Lung (tissue), 12 donors: ENCODE measurements around the gene ENKUR. TPM values are rescaled to one million over a fixed set of nuclear protein-coding genes. Genes with fewer than 3 reads are reported as not detected.

Experiments
- ATAC-seq: fragments of 200-7000 bp; cut with Tn5 transposase; one replicate; pipeline ENCODE4 v1.9.1; 2020; ENCODE audit warnings: moderate number of reproducible peaks; ENCODE audit not compliant: insufficient read depth, low FRiP score
- DNase-seq, 3 donors: peaks; one replicate each; pipeline ENCODE4 v3.0.0-alpha.2; 2013 to 2017
- H3K27ac ChIP-seq, 2 donors: one replicate each; pipeline ENCODE4 v1.5.1; 2013; ENCODE audit warnings: mild to moderate bottlenecking in 2 of 2, moderate library complexity in 2 of 2, control low read depth in 1 of 2, inconsistent platforms in 1 of 2, low read depth in 1 of 2, low read length in 1 of 2
- H3K27me3 ChIP-seq, 3 donors: one replicate each; pipeline ENCODE4 v1.5.1; 2013; ENCODE audit warnings: low read length in 2 of 3; ENCODE audit not compliant: control insufficient read depth in 3 of 3, insufficient read depth in 3 of 3
- H3K36me3 ChIP-seq, 4 donors: one replicate each; pipeline ENCODE4 v1.5.1; 2013; ENCODE audit warnings: low read length in 4 of 4, mild to moderate bottlenecking in 1 of 4, moderate library complexity in 1 of 4; ENCODE audit not compliant: control insufficient read depth in 4 of 4, insufficient read depth in 4 of 4
- H3K4me1 ChIP-seq, 5 donors: one replicate each; pipeline ENCODE4 v1.5.1; 2013; ENCODE audit warnings: low read length in 5 of 5, mild to moderate bottlenecking in 2 of 5, moderate library complexity in 1 of 5; ENCODE audit not compliant: control insufficient read depth in 5 of 5, insufficient read depth in 5 of 5
- H3K4me3 ChIP-seq: one replicate; pipeline ENCODE4 v1.5.1; 2013; ENCODE audit warnings: mild to moderate bottlenecking, control low read depth, moderate library complexity
- H3K9ac ChIP-seq, 2 donors: one replicate each; pipeline ENCODE4 v1.5.1; 2013; ENCODE audit warnings: low read length in 2 of 2, control low read depth in 1 of 2; ENCODE audit not compliant: insufficient read depth in 1 of 2
- H3K9me3 ChIP-seq, 4 donors: one replicate each; pipeline ENCODE4 v1.5.1; 2013; ENCODE audit warnings: low read length in 3 of 4, mild to moderate bottlenecking in 1 of 4, moderate library complexity in 1 of 4; ENCODE audit not compliant: control insufficient read depth in 4 of 4, insufficient read depth in 3 of 4
- WGBS, 2 donors: extraction: QIAGEN DNeasy Blood & Tissue Kit; methylation state at CpG; one replicate each; pipeline ENCODE4 v1.1.7; 2013; 5-methylcytosine and 5-hydroxymethylcytosine counted together
- polyA plus RNA-seq, 2 donors: library from polyadenylated mRNA; stranded (reverse); fragments of 200-250 nt; gene quantifications; one replicate each; pipeline ENCODE4 v1.2.1, GENCODE V29; 2013
- total RNA-seq, 2 donors: library from RNA; depleted of rRNA in 1 of 2; stranded (reverse); fragments of >200 nt in 1 of 2; gene quantifications; one replicate each; pipeline ENCODE4 v1.2.1, GENCODE V29; 2014 to 2021
- TF ChIP-seq, protein P1 (sequence below): IDR thresholded peaks from 2 replicates; pipeline ENCODE4 v1.5.1; 2012; ENCODE audit warnings: mild to moderate bottlenecking; ENCODE audit errors: control extremely low read depth, extremely low read depth
- donor health status: control.
- donor health status: control.
- donor health status: Bipolar disorder and iron deficiency.
- donor health status: healthy.
- donor health status: DM: yes; HTN: yes; CAD: no.

The ENKUR gene
- total and polyA plus RNA-seq, 4 donors, result 9.9 to 17.8 (median 12.8) TPM

DNA sequence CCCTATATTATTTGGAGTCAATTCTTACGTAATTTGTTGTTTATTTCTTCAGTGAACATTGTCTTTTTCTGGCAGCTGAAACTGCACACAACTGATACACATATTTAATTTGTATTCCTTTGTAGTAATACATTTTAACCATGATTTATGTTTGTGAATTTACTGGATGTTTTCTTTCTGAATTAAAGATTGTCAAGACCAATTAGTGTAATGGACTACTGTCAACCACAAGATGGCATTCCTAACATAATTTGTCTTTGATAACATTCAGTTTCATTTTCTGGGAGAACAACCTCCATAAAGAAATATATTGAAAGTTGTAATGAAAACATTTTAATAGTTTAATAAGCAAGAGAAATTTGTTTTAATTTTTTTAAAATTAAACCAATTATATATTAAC is 10.5 kb upstream of the ENKUR start:
- DNase-seq, result peak in 2 of 3 donors; percentile 11 to 12
- no peaks in the 10 kb centered on the region for H3K9me3 ChIP-seq
- TF ChIP-seq, protein P1, sequence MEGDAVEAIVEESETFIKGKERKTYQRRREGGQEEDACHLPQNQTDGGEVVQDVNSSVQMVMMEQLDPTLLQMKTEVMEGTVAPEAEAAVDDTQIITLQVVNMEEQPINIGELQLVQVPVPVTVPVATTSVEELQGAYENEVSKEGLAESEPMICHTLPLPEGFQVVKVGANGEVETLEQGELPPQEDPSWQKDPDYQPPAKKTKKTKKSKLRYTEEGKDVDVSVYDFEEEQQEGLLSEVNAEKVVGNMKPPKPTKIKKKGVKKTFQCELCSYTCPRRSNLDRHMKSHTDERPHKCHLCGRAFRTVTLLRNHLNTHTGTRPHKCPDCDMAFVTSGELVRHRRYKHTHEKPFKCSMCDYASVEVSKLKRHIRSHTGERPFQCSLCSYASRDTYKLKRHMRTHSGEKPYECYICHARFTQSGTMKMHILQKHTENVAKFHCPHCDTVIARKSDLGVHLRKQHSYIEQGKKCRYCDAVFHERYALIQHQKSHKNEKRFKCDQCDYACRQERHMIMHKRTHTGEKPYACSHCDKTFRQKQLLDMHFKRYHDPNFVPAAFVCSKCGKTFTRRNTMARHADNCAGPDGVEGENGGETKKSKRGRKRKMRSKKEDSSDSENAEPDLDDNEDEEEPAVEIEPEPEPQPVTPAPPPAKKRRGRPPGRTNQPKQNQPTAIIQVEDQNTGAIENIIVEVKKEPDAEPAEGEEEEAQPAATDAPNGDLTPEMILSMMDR, result no peak
- H3K4me3 ChIP-seq, result no peak overlapping the region
- 61 to 70% methylated on average over 1 of the region's 1 CpG for WGBS, 2 donors
- no peak overlapping the region for H3K9ac ChIP-seq
- no peaks in the 10 kb centered on the region for H3K27me3 ChIP-seq
- ATAC-seq, result no peak
- no peaks in the 10 kb centered on the region for H3K36me3 ChIP-seq
- H3K4me1 ChIP-seq, result peaks cover 0 to 4% (median 0%) of the 10 kb centered on the region in 5 donors
- H3K27ac ChIP-seq, result no peak overlapping the region

DNA sequence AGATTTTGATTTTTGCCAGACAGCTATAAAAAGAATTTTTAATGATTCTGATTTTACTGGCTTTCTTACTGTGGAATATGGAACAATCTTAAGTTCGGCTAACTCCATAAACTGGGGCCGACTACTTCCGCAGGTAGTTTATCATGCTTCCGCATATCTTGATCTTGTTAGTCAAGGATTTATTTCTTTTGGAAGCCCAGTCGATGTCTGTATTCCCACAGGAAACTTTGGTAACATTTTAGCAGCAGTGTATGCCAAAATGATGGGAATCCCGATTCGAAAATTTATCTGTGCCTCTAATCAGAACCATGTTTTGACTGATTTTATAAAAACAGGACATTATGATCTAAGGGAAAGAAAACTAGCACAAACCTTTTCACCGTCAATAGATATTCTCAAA is 8.6 kb upstream of the ENKUR start:
- WGBS, 2 donors, result 80 to 94% methylated on average over 8 of the region's 8 CpGs

DNA sequence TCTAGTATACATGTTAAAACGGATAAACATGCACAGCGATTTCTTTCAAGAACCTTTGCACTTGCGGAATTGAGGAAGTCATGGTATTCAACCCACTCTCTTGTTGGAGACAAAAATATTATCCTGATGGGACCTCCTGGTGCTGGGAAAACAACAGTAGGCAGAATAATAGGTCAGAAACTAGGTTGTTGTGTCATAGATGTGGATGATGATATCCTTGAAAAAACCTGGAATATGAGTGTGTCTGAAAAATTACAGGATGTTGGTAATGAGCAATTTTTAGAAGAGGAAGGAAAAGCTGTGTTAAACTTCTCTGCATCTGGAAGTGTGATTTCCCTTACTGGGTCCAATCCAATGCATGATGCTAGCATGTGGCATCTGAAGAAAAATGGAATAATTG is 7.3 kb upstream of the ENKUR start:
- ATAC-seq, result no peak
- no peaks in the 10 kb centered on the region for H3K27me3 ChIP-seq
- no peaks in the 10 kb centered on the region for H3K9me3 ChIP-seq
- H3K36me3 ChIP-seq, result no peaks in the 10 kb centered on the region
- H3K9ac ChIP-seq, result no peak overlapping the region
- H3K27ac ChIP-seq, result no peak overlapping the region
- TF ChIP-seq, protein P1, result no peak
- 24 to 59% methylated on average over 3 of the region's 3 CpGs for WGBS, 2 donors
- DNase-seq, result peak in 2 of 3 donors; percentile 19 to 29
- H3K4me3 ChIP-seq, result no peak overlapping the region
- peaks cover 0 to 4% (median 0%) of the 10 kb centered on the region in 5 donors for H3K4me1 ChIP-seq

More for the DNA sequence above, 8.6 kb upstream of the ENKUR start:
- ATAC-seq, result no peak
- TF ChIP-seq, protein P1, result no peak
- no peak for DNase-seq
- H3K9me3 ChIP-seq, result no peaks in the 10 kb centered on the region
- H3K9ac ChIP-seq, result no peak overlapping the region
- no peaks in the 10 kb centered on the region for H3K27me3 ChIP-seq
- no peaks in the 10 kb centered on the region for H3K36me3 ChIP-seq
- H3K4me1 ChIP-seq, result peaks cover 0 to 4% (median 0%) of the 10 kb centered on the region in 5 donors
- no peak overlapping the region for H3K27ac ChIP-seq
- no peak overlapping the region for H3K4me3 ChIP-seq

DNA sequence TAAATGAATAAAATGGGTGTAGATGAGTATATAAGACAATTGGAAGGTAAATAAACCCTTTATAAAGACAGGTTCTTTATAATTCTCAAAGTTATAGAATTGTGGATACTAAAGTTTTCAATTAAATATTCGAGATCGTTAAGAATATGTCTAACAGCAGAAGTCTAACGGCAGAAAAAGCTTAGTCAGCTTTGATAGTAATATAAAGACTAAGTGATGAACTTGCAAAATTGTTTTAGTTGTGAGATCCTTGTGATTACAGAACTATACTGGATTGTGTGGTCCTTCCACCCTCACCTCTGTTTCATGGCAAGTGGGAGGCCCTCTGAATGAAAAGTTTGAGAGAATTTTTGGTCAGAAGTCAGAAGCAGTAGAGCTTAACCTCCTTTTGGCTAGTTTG is 2.7 kb upstream of the ENKUR start:
- Histone ChIP-seq H3K27ac (no peak overlapping the region), H3K36me3 (no peaks in the 10 kb centered on the region), H3K4me1 (peaks cover 0 to 12% (median under 1%) of the 10 kb centered on the region in 5 donors), H3K9ac (no peak overlapping the region), H3K9me3 (no peaks in the 10 kb centered on the region), H3K4me3 (no peak overlapping the region), H3K27me3 (no peaks in the 10 kb centered on the region)
- ATAC-seq (no peak), DNase-seq (no peak)
- WGBS, 2 donors, result 91 to 97% methylated on average over 3 of the region's 3 CpGs
- TF ChIP-seq, protein P1, result no peak
